GM10847 (cell line): ENCODE data around the gene RAB36.

ENCODE experiments used
- POLR2A ChIP-seq: IDR thresholded peaks from 2 replicates; pipeline ENCODE4 v1.6.1; 2011; ENCODE audit not compliant: insufficient read length; ENCODE audit errors: extremely low read depth

Gene RAB36

DNA sequence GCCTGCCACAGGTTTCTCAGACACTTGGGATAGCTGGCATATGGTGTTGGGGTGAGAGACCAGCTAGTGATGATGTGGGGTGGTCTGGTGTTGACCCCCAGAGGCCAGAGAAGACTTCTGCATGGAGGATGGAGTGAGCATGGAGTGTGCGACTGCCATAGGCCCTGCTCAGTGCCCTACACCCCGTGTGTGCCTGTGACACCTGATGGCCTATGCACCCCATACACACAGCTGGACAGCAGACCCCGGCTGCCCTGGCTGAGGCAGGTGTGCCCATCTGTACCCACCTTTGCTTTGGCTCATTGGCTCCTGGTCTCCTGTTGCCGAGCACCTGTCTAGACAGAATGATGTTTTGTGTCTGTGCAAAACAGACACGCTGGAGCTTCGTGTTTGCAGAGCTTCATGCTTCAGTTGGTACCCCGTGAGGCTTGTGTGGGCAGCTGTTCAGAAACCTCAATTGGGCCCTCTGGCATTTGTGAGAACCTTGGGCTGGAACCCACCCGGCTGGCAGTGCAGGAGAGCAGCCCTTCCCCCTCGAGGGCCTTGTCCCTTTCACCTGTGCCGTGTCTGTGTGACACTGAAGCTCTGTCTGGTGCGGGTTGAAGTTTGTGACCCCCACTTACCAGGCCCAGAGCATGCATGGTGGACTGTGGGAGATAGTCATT is 62.6 kb downstream of the RAB36 start:
- TF ChIP-seq POLR2A: no peak

DNA sequence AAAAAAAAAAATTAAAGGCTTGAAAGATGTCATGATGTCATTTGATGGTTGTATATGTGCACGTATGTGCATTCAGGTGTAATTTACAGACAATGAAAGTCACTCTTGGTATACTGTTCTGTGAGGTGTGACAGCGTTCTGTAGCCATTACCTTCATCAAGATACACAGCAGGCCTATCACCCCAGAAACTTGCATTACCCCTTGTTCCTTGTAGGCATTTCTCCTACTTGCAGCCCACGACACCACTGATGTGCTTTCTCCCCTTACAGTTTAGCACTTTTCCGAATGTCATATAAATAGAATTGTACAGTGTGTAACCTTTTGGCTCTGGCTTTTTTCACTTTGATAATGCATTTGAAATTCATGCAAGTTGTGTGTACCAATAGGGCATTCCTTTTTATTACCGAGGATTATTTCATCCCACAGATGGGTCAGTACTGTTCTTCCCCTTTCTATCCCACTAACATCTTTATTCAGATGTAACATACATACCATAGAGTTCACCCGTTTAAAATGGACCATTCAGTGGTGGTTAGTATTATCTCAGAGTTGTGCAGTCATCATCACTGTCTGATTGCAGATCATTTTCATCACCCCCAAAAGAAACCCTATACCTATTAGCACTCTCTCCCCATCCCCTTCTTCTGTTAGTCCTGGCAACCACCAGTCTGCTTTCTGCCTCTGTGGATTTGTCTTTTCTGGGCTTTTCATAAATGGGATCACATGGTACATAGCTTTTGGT is 65.3 kb downstream of the RAB36 start:
- TF ChIP-seq POLR2A: no peak

- no peak for TF ChIP-seq POLR2A
These were observed 66.3 kb downstream of the RAB36 start for GRCh38 chr22:23211622-23212021.

- TF ChIP-seq POLR2A: no peak
These were observed 67.1 kb downstream of the RAB36 start for GRCh38 chr22:23212061-23213021.

GRCh38 chr22:23213022-23213555 is 67.8 kb downstream of the RAB36 start:
- no peak for TF ChIP-seq POLR2A

DNA sequence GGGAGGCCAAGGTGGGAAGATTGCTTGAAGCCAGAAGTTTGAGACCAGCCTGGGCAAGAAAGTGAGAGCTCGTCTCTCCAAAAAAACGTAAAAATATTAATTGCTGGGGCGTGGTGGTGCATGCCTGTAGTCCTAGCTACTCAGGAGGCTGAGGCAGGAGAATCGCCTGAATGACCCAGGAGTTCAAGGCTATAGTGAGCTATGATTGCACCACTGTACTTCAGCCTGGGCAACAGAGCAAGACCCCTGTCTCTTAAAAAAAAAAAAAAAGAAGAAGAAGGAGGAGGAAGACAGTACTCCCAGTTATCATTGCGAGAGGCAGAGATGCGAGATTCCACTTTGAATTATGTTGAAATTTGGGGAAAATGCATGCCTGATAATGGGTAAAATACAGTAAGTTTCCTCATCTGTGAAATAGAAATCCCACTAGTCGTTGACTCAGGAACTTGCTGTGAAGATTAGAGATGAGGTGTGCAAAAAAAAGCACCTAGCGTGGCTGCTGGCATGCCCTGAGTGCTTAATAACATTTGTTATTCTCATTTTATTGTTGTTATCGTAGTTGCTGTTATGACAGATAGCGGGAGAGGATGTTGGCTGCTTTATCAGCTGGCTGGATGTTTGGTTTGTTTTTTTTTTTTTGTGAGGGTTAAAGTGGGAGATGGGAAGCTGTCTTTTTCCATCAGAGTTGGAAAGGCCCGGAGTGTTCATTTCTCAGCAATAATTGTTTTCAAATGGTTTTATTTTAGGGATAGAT is 68.5 kb downstream of the RAB36 start:
- TF ChIP-seq POLR2A: no peak
